Panc1 (cell line): ENCODE results near the gene TADA2B.

ENCODE experiments used
- CTCF ChIP-seq: fragments of 450-650 bp; IDR thresholded peaks from 2 replicates; pipeline ENCODE4 v1.5.1; 2017; ENCODE audit warnings: mild to moderate bottlenecking
- POLR2AphosphoS5 ChIP-seq: IDR thresholded peaks from 2 replicates; pipeline ENCODE4 v1.6.1; 2012; ENCODE audit warnings: mild to moderate bottlenecking, low read depth, low read length, moderate library complexity
- TF ChIP-seq, protein P1 (sequence below), 2 experiments: IDR thresholded peaks; 2 replicates each; pipeline ENCODE4 v1.6.1; 2011 to 2012; ENCODE audit warnings: low read depth in 2 of 2, control low read depth in 1 of 2, low read length in 1 of 2, mild to moderate bottlenecking in 1 of 2, moderate library complexity in 1 of 2; ENCODE audit not compliant: insufficient read depth in 1 of 2

DNA sequence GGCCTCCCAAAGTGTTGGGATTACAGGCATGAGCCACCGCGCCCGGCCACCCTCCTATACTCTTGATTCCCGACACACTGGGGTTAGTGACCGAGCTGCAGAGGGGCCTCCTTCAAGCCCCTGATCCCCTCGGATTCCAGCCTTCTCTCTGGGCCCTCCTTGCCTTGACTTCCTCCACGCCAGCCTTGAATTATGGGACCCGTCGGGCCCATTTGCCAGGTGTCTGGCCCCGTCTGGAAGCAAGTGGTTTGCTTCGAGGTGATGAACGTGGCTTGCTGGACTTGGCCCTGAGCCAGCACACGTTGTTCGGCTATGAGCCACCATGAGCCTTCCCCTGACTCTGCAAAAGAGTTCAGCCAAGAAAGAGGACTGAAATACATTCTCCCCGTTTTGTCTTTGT lies 62.1 kb downstream of the TADA2B start:
- TF ChIP-seq POLR2AphosphoS5 (no peak), CTCF (no peak)
- TF ChIP-seq, protein P1, sequence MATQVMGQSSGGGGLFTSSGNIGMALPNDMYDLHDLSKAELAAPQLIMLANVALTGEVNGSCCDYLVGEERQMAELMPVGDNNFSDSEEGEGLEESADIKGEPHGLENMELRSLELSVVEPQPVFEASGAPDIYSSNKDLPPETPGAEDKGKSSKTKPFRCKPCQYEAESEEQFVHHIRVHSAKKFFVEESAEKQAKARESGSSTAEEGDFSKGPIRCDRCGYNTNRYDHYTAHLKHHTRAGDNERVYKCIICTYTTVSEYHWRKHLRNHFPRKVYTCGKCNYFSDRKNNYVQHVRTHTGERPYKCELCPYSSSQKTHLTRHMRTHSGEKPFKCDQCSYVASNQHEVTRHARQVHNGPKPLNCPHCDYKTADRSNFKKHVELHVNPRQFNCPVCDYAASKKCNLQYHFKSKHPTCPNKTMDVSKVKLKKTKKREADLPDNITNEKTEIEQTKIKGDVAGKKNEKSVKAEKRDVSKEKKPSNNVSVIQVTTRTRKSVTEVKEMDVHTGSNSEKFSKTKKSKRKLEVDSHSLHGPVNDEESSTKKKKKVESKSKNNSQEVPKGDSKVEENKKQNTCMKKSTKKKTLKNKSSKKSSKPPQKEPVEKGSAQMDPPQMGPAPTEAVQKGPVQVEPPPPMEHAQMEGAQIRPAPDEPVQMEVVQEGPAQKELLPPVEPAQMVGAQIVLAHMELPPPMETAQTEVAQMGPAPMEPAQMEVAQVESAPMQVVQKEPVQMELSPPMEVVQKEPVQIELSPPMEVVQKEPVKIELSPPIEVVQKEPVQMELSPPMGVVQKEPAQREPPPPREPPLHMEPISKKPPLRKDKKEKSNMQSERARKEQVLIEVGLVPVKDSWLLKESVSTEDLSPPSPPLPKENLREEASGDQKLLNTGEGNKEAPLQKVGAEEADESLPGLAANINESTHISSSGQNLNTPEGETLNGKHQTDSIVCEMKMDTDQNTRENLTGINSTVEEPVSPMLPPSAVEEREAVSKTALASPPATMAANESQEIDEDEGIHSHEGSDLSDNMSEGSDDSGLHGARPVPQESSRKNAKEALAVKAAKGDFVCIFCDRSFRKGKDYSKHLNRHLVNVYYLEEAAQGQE (IDR thresholded peaks at IDR 0.05; ENCODE audit: insufficient read depth in 1 of 2, low read depth in 2 of 2, low read length in 1 of 2), result no peak
